ENCODE data around the gene HEYL. TPM values are rescaled to one million over a fixed set of nuclear protein-coding genes. Genes with fewer than 3 reads are reported as not detected.
A peak's percentile ranks its signal among the peaks of the same experiment; 100 is the strongest.

The HEYL gene
- total RNA-seq, 1 experiment from 2014 or later, result 3.4 TPM

- Histone ChIP-seq H3K27me3 (replicated peaks; ENCODE audit: control insufficient read depth, insufficient read depth, low read length) (no peaks in the 10 kb centered on the region), H3K36me3 (ENCODE audit: control insufficient read depth, insufficient read depth, low read length) (no peaks in the 10 kb centered on the region), H3K9me3 (no peaks in the 10 kb centered on the region), H3K4me3 (ENCODE audit: low read depth, low read length) (no peak overlapping the region), H3K4me1 (peaks cover 5% of the 10 kb centered on the region)
- H3K9me3 Mint-ChIP-seq (ENCODE audit: unreplicated experiment), result no peaks in the 10 kb centered on the region
- intact Hi-C loops (cut with micrococcal nuclease; ENCODE audit: unreplicated experiment), result no loop called here
- TF ChIP-seq CTCF (IDR thresholded peaks at IDR 0.05; ENCODE audit: insufficient read depth in 1 of 2, low read depth in 1 of 2, low read length in 1 of 2, severe bottlenecking in 1 of 2, unreplicated experiment in 1 of 2), result no peak
- DNase-seq, result no peak
- H3K4me3 Mint-ChIP-seq (ENCODE audit: unreplicated experiment), result no peak overlapping the region
- H3K36me3 Mint-ChIP-seq (ENCODE audit: insufficient read depth, unreplicated experiment), result peaks cover under 1% of the 10 kb centered on the region
- BruUV-seq (replicated peaks), result no TSS peak
- H3K4me1 Mint-ChIP-seq (ENCODE audit: low read depth, unreplicated experiment), result peaks cover 7% of the 10 kb centered on the region
- H3K27ac Mint-ChIP-seq (ENCODE audit: unreplicated experiment), result no peak overlapping the region
- ChIA-PET CTCF (no interaction called here), POLR2A (interaction anchor here (0.5 kb wide), 1 partner anchor 766 kb away, joined by 8 read pairs; no protein-coding TSS in a partner anchor)
- no peaks in the 10 kb centered on the region for H3K27me3 Mint-ChIP-seq (ENCODE audit: insufficient read depth, unreplicated experiment)
These were observed 10.3 kb upstream of the HEYL start for GRCh38 chr1:39649636-39650185.

- no peak for DNase-seq
- peaks cover 7% of the 10 kb centered on the region for H3K4me1 Mint-ChIP-seq (ENCODE audit: low read depth, unreplicated experiment)
- H3K36me3 Mint-ChIP-seq (ENCODE audit: insufficient read depth, unreplicated experiment), result peaks cover 4% of the 10 kb centered on the region
- no peaks in the 10 kb centered on the region for H3K9me3 ChIP-seq
- no peaks in the 10 kb centered on the region for H3K9me3 Mint-ChIP-seq (ENCODE audit: unreplicated experiment)
- H3K27ac Mint-ChIP-seq (ENCODE audit: unreplicated experiment), result no peak overlapping the region
- no peaks in the 10 kb centered on the region for H3K36me3 ChIP-seq (ENCODE audit: control insufficient read depth, insufficient read depth, low read length)
- H3K4me1 ChIP-seq, result peaks cover 5% of the 10 kb centered on the region
- no peaks in the 10 kb centered on the region for H3K27me3 ChIP-seq (replicated peaks; ENCODE audit: control insufficient read depth, insufficient read depth, low read length)
- CTCF ChIA-PET, result no interaction called here
- POLR2A ChIA-PET, result no interaction called here
- no peaks in the 10 kb centered on the region for H3K27me3 Mint-ChIP-seq (ENCODE audit: insufficient read depth, unreplicated experiment)
- H3K4me3 Mint-ChIP-seq (ENCODE audit: unreplicated experiment), result no peak overlapping the region
- BruUV-seq (replicated peaks), result no TSS peak
- no peak for TF ChIP-seq CTCF (IDR thresholded peaks at IDR 0.05; ENCODE audit: insufficient read depth in 1 of 2, low read depth in 1 of 2, low read length in 1 of 2, severe bottlenecking in 1 of 2, unreplicated experiment in 1 of 2)
- intact Hi-C loops (cut with micrococcal nuclease; ENCODE audit: unreplicated experiment), result no loop called here
- H3K4me3 ChIP-seq (ENCODE audit: low read depth, low read length), result no peak overlapping the region
These were observed 9.1 kb upstream of the HEYL start for GRCh38 chr1:39648496-39648895.

- Histone ChIP-seq H3K4me3 (ENCODE audit: low read depth, low read length) (no peak overlapping the region), H3K36me3 (ENCODE audit: control insufficient read depth, insufficient read depth, low read length) (no peaks in the 10 kb centered on the region), H3K27me3 (replicated peaks; ENCODE audit: control insufficient read depth, insufficient read depth, low read length) (no peaks in the 10 kb centered on the region), H3K9me3 (no peaks in the 10 kb centered on the region), H3K4me1 (peaks cover 5% of the 10 kb centered on the region)
- ChIA-PET CTCF (interaction anchor here (0.9 to 2.5 kb wide), 3 partner anchors 41 to 70 kb away, joined by 3 to 15 read pairs (median 4); partner anchors contain the start of gene PABPC4), POLR2A (no interaction called here)
- Mint-ChIP-seq H3K36me3 (ENCODE audit: insufficient read depth, unreplicated experiment) (peaks cover 4% of the 10 kb centered on the region), H3K27me3 (ENCODE audit: insufficient read depth, unreplicated experiment) (no peaks in the 10 kb centered on the region), H3K27ac (ENCODE audit: unreplicated experiment) (peak overlapping the region; percentile 64), H3K9me3 (ENCODE audit: unreplicated experiment) (no peaks in the 10 kb centered on the region), H3K4me3 (ENCODE audit: unreplicated experiment) (no peak overlapping the region), H3K4me1 (ENCODE audit: low read depth, unreplicated experiment) (peaks cover 7% of the 10 kb centered on the region)
- no peak for TF ChIP-seq CTCF (IDR thresholded peaks at IDR 0.05; ENCODE audit: insufficient read depth in 1 of 2, low read depth in 1 of 2, low read length in 1 of 2, severe bottlenecking in 1 of 2, unreplicated experiment in 1 of 2)
- DNase-seq, result no peak
- no TSS peak for BruUV-seq (replicated peaks)
- intact Hi-C loops (cut with micrococcal nuclease; ENCODE audit: unreplicated experiment), result no loop called here
These were observed 7.8 kb upstream of the HEYL start for GRCh38 chr1:39647247-39647646.
